ENCODE measurements around the gene BEAN1. TPM values are rescaled to one million over a fixed set of nuclear protein-coding genes. Genes with fewer than 3 reads are reported as not detected.
A peak's percentile ranks its signal among the peaks of the same experiment; 100 is the strongest.

The BEAN1 gene
- total and polyA plus RNA-seq, 9 of the 15 experiments (the other 6 are each of a cell fraction or from before 2014, with no cell fraction given) = not detected

DNA sequence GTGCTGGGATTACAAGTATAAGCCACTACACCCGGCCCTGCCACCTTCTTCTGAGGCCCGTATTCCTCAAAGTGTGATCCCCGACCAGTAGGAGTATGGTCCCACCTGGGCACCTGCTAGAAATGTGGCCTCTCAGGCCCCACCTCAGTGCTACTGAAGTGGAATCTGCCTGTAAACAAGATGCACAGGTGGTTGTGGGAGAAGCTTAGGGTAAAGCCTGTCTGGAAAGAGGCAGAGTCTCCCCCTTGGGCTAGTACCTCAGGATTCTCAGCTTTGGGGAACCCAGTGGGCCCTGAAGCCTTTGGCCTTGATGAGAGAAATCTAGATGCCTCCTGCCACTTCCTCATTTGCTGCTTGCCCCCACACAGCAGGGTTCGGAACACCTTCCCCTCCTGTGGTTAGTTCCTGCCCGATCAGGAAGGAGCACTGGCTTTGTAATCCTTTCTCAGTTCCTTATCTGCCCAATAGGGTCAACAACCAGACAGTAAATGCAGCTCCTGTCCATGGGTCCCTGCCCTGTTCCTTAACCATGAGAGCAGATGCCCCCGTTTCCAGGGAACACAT lies 97.6 kb downstream of the BEAN1 start (continued):
- TF ChIP-seq ZSCAN32 (CRISPR knock-in tag; IDR thresholded peaks at IDR 0.05) (no peak), CSDE1 (IDR thresholded peaks at IDR 0.05) (no peak), ZNF134 (CRISPR knock-in tag; conservative IDR thresholded peaks at IDR 0.05) (no peak), ARID2 (IDR thresholded peaks at IDR 0.05) (no peak), SMARCC2 (IDR thresholded peaks at IDR 0.05; ENCODE audit: low read depth) (peak; percentile 47; the same call in 1 of the 2 replicates), HDAC8 (tag; IDR thresholded peaks at IDR 0.05) (no peak), DMBX1 (CRISPR knock-in tag; IDR thresholded peaks at IDR 0.05; ENCODE audit: borderline replicate concordance) (peak; percentile 66; the same call in 1 of the 2 replicates), NONO (IDR thresholded peaks at IDR 0.05; ENCODE audit: low read depth in 2 of 2, low read length in 1 of 2) (peak in 1 of 2 experiments; percentile 31; a peak in 1 of 4 replicates), ADNP (tag; IDR thresholded peaks at IDR 0.05) (no peak), ZNF212 (CRISPR knock-in tag; IDR thresholded peaks at IDR 0.05) (no peak), RBM34 (IDR thresholded peaks at IDR 0.05; ENCODE audit: borderline replicate concordance, insufficient read depth, low read length) (no peak), ZKSCAN3 (CRISPR knock-in tag; IDR thresholded peaks at IDR 0.05) (no peak), ZNF766 (CRISPR knock-in tag; conservative IDR thresholded peaks at IDR 0.05) (peak; percentile 66; the same call in 1 of the 2 replicates), ETV5 (CRISPR knock-in tag; IDR thresholded peaks at IDR 0.05; ENCODE audit: low read depth) (no peak; the same call in 1 of the 2 replicates), MTA3 (IDR thresholded peaks at IDR 0.05; ENCODE audit: borderline replicate concordance) (peak; percentile 60; the same call in 1 of the 2 replicates), TEAD4 (IDR thresholded peaks at IDR 0.05; ENCODE audit: low read length) (peak; percentile 90), TEAD4 (CRISPR knock-in tag; IDR thresholded peaks at IDR 0.05; ENCODE audit: borderline replicate concordance) (no peak), E2F3 (CRISPR knock-in tag; IDR thresholded peaks at IDR 0.05) (no peak), ZNF589 (CRISPR knock-in tag; IDR thresholded peaks at IDR 0.05; ENCODE audit: low read depth) (peak; percentile 70), ZNF830 (CRISPR knock-in tag; IDR thresholded peaks at IDR 0.05) (no peak), HMBOX1 (IDR thresholded peaks at IDR 0.05) (peak; percentile 43; the same call in 1 of the 2 replicates), PCBP1 (IDR thresholded peaks at IDR 0.05; ENCODE audit: low read depth, low read length, poor library complexity, severe bottlenecking) (no peak), RBM15 (IDR thresholded peaks at IDR 0.05; ENCODE audit: insufficient read depth, low read length) (no peak), TAF9B (IDR thresholded peaks at IDR 0.05; ENCODE audit: partially characterized antibody) (no peak), ZNF707 (CRISPR knock-in tag; conservative IDR thresholded peaks at IDR 0.05) (no peak), TSC22D4 (tag; IDR thresholded peaks at IDR 0.05) (no peak), MBD2 (IDR thresholded peaks at IDR 0.05; ENCODE audit: borderline replicate concordance, low read depth) (peak; percentile 54; the same call in 1 of the 2 replicates)
- TF ChIP-seq, protein P1, sequence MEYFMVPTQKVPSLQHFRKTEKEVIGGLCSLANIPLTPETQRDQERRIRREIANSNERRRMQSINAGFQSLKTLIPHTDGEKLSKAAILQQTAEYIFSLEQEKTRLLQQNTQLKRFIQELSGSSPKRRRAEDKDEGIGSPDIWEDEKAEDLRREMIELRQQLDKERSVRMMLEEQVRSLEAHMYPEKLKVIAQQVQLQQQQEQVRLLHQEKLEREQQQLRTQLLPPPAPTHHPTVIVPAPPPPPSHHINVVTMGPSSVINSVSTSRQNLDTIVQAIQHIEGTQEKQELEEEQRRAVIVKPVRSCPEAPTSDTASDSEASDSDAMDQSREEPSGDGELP (CRISPR knock-in tag; IDR thresholded peaks at IDR 0.05; ENCODE audit: borderline replicate concordance) = peak; percentile 40; the same call in 1 of the 2 replicates
- TF ChIP-seq, protein P2, sequence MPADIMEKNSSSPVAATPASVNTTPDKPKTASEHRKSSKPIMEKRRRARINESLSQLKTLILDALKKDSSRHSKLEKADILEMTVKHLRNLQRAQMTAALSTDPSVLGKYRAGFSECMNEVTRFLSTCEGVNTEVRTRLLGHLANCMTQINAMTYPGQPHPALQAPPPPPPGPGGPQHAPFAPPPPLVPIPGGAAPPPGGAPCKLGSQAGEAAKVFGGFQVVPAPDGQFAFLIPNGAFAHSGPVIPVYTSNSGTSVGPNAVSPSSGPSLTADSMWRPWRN (IDR thresholded peaks at IDR 0.05; ENCODE audit: low read depth) = peak; percentile 80; the same call in 1 of the 2 replicates

All from K562 (cell line).